Loucy (cell line): ENCODE measurements around the gene VAV2.

Source experiments
- H2AFZ ChIP-seq: fragments of 200-600 bp; sonication (generic); 2 replicates; pipeline ENCODE4 v1.6.0; 2016; ENCODE audit warnings: antibody characterized with exemption, mild to moderate bottlenecking, low read length, moderate library complexity
- H3F3A ChIP-seq: fragments of 200-600 bp; 2 replicates; pipeline ENCODE4 v1.6.0; 2016; ENCODE audit warnings: antibody characterized with exemption, low read depth, mild to moderate bottlenecking
- H3K27me3 ChIP-seq: fragments of 200-600 bp; sonication (generic); 2 replicates; pipeline ENCODE4 v1.6.1; 2014; ENCODE audit warnings: low read length, mild to moderate bottlenecking; ENCODE audit not compliant: insufficient read depth, poor library complexity, severe bottlenecking
- H3K36me3 ChIP-seq: fragments of 200-600 bp; sonication (generic); 2 replicates; pipeline ENCODE4 v1.6.1; 2016; ENCODE audit warnings: low read length; ENCODE audit not compliant: insufficient read depth
- H3K4me1 ChIP-seq: fragments of 200-600 bp; sonication (generic); 2 replicates; pipeline ENCODE4 v1.5.1; 2014; ENCODE audit warnings: low read length, mild to moderate bottlenecking; ENCODE audit not compliant: insufficient read depth, poor library complexity, severe bottlenecking
- H3K4me2 ChIP-seq: fragments of 200-600 bp; sonication (generic); 2 replicates; pipeline ENCODE4 v1.6.0; 2014; ENCODE audit warnings: antibody characterized with exemption, low read length, low read depth, mild to moderate bottlenecking; ENCODE audit not compliant: poor library complexity, severe bottlenecking
- H3K4me3 ChIP-seq: fragments of 200-600 bp; sonication (generic); 2 replicates; pipeline ENCODE4 v1.5.1; 2014; ENCODE audit warnings: low read length, mild to moderate bottlenecking, mixed read lengths; ENCODE audit not compliant: poor library complexity, severe bottlenecking
- H3K79me2 ChIP-seq: fragments of 200-600 bp; sonication (generic); 2 replicates; pipeline ENCODE4 v1.6.1; 2014; ENCODE audit warnings: low read length; ENCODE audit not compliant: insufficient read depth
- H3K9ac ChIP-seq: fragments of 200-600 bp; sonication (generic); 2 replicates; pipeline ENCODE4 v1.6.0; 2014; ENCODE audit warnings: mild to moderate bottlenecking, low read depth, low read length, moderate library complexity; ENCODE audit not compliant: poor library complexity, severe bottlenecking
- H3K9me2 ChIP-seq: fragments of 200-600 bp; sonication (generic); replicated peaks from 2 replicates; pipeline ENCODE4 v1.6.1; 2016; ENCODE audit warnings: low read depth, low read length, mixed read lengths
- H3K9me3 ChIP-seq: fragments of 200-600 bp; sonication (generic); 2 replicates; pipeline ENCODE4 v1.6.1; 2014; ENCODE audit warnings: mild to moderate bottlenecking, antibody characterized with exemption, low read length, low read depth; ENCODE audit not compliant: insufficient read depth
- H4K20me1 ChIP-seq: fragments of 200-600 bp; sonication (generic); 2 replicates; pipeline ENCODE4 v1.6.0; 2014; ENCODE audit warnings: antibody characterized with exemption, low read length, mild to moderate bottlenecking; ENCODE audit not compliant: insufficient read depth, poor library complexity, severe bottlenecking
- EZH2phosphoT487 ChIP-seq: fragments of 200-600 bp; IDR thresholded peaks from 2 replicates; pipeline ENCODE4 v1.6.1; 2018; ENCODE audit warnings: antibody characterized with exemption, mild to moderate bottlenecking, moderate library complexity, borderline replicate concordance
- TF ChIP-seq, protein P1 (sequence below): fragments of 200-600 bp; sonication (generic); conservative IDR thresholded peaks from 2 replicates; pipeline ENCODE4 v1.5.1; 2014; ENCODE audit warnings: mild to moderate bottlenecking, antibody characterized with exemption, low read length

The VAV2 gene

DNA sequence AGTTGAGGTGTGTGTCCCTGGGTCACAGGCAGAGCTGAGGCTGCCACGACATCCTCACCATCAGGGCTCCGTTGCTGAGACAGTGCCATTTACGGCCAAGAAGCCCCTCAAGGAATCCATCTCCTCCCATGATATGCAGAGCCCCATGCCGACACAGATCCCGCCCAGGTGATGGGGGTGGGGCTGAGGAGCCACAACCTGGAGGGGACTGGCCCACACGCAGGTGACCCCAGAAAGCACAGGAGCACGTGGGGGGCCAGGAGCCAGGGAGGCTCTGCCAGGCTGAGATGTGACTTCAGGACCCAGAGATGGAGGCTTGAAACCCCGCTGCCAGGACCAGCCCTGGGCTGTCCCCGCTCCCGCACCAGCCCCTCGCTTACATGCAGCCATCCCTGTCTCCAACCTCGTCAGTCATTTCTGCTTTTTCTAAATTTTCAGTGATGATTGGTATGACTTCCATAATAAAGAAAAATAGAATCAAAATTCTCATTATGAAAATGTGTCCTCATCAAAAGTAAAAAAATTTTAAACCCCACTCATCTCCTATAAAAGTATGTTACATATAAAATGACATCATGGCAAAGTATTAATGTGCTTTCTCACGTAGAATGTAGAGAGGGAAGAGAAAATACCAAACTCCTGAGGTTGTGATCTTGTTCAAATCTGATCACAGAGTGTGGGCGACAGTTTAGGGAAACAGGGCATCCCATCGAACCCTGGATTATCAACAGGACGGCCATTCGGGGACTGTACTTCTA lies 155.9 kb downstream of the VAV2 start:
- peaks cover 5% of the 10 kb centered on the region; the same call in 1 of the 2 replicates for H3K36me3 ChIP-seq
- H3K79me2 ChIP-seq, result no peaks in the 10 kb centered on the region
- H4K20me1 ChIP-seq, result no peaks in the 10 kb centered on the region
- H3K9me3 ChIP-seq, result no peaks in the 10 kb centered on the region
- TF ChIP-seq EZH2phosphoT487, result no peak
- TF ChIP-seq, protein P1, sequence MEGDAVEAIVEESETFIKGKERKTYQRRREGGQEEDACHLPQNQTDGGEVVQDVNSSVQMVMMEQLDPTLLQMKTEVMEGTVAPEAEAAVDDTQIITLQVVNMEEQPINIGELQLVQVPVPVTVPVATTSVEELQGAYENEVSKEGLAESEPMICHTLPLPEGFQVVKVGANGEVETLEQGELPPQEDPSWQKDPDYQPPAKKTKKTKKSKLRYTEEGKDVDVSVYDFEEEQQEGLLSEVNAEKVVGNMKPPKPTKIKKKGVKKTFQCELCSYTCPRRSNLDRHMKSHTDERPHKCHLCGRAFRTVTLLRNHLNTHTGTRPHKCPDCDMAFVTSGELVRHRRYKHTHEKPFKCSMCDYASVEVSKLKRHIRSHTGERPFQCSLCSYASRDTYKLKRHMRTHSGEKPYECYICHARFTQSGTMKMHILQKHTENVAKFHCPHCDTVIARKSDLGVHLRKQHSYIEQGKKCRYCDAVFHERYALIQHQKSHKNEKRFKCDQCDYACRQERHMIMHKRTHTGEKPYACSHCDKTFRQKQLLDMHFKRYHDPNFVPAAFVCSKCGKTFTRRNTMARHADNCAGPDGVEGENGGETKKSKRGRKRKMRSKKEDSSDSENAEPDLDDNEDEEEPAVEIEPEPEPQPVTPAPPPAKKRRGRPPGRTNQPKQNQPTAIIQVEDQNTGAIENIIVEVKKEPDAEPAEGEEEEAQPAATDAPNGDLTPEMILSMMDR, result no peak
- no peaks in the 10 kb centered on the region for H3K27me3 ChIP-seq
- H3K4me1 ChIP-seq, result no peaks in the 10 kb centered on the region
- no peak overlapping the region for H3K4me3 ChIP-seq
- no peak overlapping the region for H3K9ac ChIP-seq
- no peaks in the 10 kb centered on the region for H3F3A ChIP-seq
- H3K4me2 ChIP-seq, result no peak overlapping the region
- H2AFZ ChIP-seq, result no peak overlapping the region
- no peaks in the 10 kb centered on the region for H3K9me2 ChIP-seq

DNA sequence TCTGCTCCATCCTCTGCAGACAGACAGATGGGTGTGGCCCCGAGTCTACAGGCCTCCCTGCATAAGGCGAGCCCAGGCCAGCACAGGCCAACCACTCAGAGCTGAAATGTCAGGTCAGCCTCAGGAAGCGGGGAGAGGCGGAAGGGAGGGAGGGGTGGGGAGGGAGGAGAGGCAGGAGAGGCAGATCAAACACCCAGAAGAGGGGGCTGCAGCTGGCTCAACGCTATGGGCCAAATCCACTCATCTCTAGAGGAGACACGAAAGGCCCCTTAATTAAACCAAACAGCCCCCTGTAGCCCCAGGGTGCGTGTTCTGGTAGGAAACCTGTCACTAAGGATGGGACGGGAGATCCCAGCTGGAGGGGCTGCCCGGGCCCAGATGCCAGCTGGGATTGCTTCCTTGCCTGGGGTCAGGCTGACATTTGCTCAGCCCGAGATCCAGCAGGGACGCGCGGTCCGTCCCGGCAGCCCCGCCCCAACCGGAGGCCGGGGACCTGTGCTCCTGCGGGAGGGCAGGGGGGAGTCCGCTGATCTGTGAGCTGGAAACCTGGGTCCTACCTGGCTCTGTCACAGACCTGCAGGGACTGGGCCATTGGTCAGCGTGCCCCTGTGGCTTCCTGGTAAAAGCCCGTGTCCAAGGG lies 156.7 kb downstream of the VAV2 start:
- H3K4me1 ChIP-seq, result no peaks in the 10 kb centered on the region
- no peaks in the 10 kb centered on the region for H3K79me2 ChIP-seq
- H2AFZ ChIP-seq, result no peak overlapping the region
- H4K20me1 ChIP-seq, result no peaks in the 10 kb centered on the region
- no peak overlapping the region for H3K4me3 ChIP-seq
- H3F3A ChIP-seq, result no peaks in the 10 kb centered on the region
- H3K4me2 ChIP-seq, result no peak overlapping the region
- no peaks in the 10 kb centered on the region for H3K9me2 ChIP-seq
- H3K9ac ChIP-seq, result no peak overlapping the region
- peaks cover 5% of the 10 kb centered on the region; the same call in 1 of the 2 replicates for H3K36me3 ChIP-seq
- no peaks in the 10 kb centered on the region for H3K27me3 ChIP-seq
- TF ChIP-seq, protein P1, result no peak
- TF ChIP-seq EZH2phosphoT487, result no peak
- H3K9me3 ChIP-seq, result no peaks in the 10 kb centered on the region

DNA sequence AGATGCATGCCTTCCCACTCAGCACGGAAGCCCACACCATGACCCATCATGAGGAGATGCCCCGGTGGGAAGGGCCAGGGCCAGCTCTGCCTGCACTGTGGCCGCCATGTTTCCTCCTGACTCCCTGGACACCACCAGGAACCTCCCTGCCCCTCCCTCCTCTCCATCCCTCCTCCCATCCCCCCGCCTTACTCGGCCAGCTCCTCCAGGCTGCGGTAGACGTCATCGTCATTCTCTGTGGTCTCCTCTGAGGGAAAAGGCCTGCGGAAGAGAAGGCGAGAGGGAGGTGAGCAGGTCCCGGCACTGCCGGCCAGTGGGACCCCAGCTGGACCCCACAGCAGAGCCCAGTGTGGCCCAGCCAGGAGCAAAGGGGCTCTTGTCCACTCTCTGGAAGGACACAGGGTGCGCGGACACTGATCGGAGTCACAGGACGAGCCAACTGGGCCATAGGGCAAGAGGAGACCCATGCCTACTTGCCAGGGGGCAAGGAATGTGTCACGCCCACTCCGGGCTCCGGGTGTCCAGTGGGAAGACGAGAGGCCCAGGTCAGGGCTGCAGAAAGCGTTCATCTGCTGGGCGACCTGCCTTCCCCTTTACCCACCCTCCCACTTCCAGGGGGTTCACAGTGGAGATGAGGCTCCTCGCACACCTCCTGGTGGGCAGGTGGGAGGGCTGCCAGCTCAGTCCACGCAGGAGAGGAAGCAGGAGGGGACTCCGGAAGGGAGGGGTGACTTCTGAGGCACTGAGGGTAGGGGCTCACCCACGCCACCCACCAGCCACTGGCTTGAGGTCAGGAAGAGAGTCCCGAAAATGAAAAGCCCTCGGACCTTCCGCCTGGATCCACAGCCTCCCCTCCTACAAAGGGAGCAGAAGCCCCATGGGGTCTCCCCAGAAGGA lies 157.8 kb downstream of the VAV2 start:
- H3K9ac ChIP-seq, result no peak overlapping the region
- H3K27me3 ChIP-seq, result no peaks in the 10 kb centered on the region
- TF ChIP-seq, protein P1, result no peak
- TF ChIP-seq EZH2phosphoT487, result no peak
- peaks cover 8% of the 10 kb centered on the region; the same call in 1 of the 2 replicates for H3K36me3 ChIP-seq
- no peaks in the 10 kb centered on the region for H3K79me2 ChIP-seq
- no peaks in the 10 kb centered on the region for H3F3A ChIP-seq
- H4K20me1 ChIP-seq, result no peaks in the 10 kb centered on the region
- H3K9me2 ChIP-seq, result no peaks in the 10 kb centered on the region
- no peak overlapping the region for H3K4me3 ChIP-seq
- H3K4me1 ChIP-seq, result no peaks in the 10 kb centered on the region
- no peak overlapping the region for H2AFZ ChIP-seq
- H3K9me3 ChIP-seq, result no peaks in the 10 kb centered on the region
- no peak overlapping the region for H3K4me2 ChIP-seq
